Measurements from ENCODE around the gene CIRBP. TPM values are rescaled to one million over a fixed set of nuclear protein-coding genes. Genes with fewer than 3 reads are reported as not detected.

Gene CIRBP
- total RNA-seq, 4 donors from 2014 or later = 496 to 546 (median 545) TPM

DNA sequence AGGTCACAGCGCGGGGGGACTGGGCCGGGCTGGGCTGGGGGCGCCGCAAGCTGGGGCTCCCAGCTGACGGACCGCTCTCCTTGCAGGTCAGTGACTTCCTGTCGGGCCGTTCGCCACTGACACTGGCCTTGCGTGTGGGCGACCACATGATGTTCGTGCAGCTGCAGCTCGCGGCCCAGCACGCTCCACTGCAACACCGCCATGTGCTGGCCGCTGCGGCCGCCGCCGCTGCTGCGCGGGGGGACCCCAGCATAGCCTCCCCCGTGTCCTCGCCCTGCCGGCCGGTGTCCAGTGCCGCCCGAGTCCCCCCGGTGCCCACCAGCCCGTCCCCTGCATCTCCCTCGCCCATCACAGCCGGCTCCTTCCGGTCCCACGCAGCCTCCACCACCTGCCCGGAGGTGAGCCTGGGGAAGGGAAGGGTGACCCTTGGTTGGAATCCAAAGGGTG is 15.0 kb upstream of the CIRBP start:
- intact Hi-C loops (cut with DNase I; ENCODE audit: low total_unique reads) = no loop called here
- TF ChIP-seq CTCF (IDR thresholded peaks at IDR 0.05) = no peak
- no peak for TF ChIP-seq POLR2A (IDR thresholded peaks at IDR 0.05)
- 79% methylated on average over 25 to 36 of the region's 37 CpGs for WGBS, 2 donors

GRCh38 chr19:1254530-1255185 is 14.5 kb upstream of the CIRBP start:
- TF ChIP-seq CTCF (IDR thresholded peaks at IDR 0.05) = no peak
- TF ChIP-seq POLR2A (IDR thresholded peaks at IDR 0.05) = no peak
- WGBS, 2 donors = 85 to 86% methylated on average over 17 to 18 of the region's 20 CpGs
- H3K4me3 ChIP-seq (ENCODE audit: low read depth, poor library complexity, severe bottlenecking) = no peak overlapping the region
- DNase-seq (ENCODE audit: low spot score in 2 of 2) = no peak
- intact Hi-C loops (cut with DNase I; ENCODE audit: low total_unique reads) = no loop called here

More for the DNA sequence above, 15.0 kb upstream of the CIRBP start:
- no peak for DNase-seq (ENCODE audit: low spot score in 2 of 2)
- no peak overlapping the region for H3K4me3 ChIP-seq (ENCODE audit: low read depth, poor library complexity, severe bottlenecking)

DNA sequence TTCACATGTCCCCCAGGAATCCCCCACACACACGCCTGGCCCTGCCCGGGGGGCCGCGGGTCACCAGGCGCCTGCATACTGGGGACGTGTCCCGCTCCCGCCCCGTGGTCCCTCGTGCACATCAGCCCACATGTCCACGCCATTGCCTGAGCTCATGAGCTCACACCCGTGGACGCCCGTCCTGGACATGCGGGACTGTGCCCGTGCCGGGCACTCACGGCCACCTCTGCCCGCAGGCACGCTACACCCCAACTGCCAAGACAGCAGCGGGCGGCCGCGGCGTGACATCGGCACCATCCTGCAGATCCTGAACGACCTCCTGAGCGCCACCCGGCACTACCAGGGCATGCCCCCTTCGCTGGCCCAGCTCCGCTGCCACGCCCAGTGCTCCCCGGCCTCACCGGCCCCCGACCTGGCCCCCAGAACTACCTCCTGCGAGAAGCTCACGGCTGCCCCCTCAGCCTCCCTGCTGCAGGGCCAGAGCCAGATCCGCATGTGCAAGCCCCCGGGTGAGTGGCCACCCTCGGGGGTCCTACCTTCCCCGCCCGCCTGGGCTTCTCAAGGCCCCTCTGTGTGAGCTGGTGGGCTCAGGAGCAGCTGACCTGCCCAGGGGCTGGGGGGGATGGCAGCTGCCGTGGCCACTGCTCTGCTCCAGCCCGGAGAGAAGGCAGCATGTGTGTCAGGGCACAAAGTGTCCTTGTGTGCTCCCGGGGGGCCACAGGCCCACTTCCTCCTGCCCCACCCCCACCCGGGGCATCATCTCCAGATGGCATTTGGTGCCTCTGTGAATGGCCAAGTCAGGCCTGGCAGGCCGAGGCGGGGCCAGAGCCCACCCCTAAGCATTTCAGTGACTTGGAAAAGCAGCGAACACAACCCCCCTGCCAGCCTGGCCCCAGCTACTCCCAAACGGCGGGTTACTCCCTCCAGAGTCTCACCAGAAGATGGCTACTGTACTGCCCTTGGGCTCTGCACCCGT is 13.7 kb upstream of the CIRBP start:
- intact Hi-C loops (cut with DNase I; ENCODE audit: low total_unique reads) = no loop called here
- WGBS, 2 donors = 82 to 83% methylated on average over 48 to 51 of the region's 52 CpGs
- DNase-seq (ENCODE audit: low spot score in 2 of 2) = no peak
- no peak overlapping the region for H3K4me3 ChIP-seq (ENCODE audit: low read depth, poor library complexity, severe bottlenecking)
- TF ChIP-seq POLR2A (IDR thresholded peaks at IDR 0.05) = no peak
- TF ChIP-seq CTCF (IDR thresholded peaks at IDR 0.05) = no peak

GRCh38 chr19:1256646-1257474 is 12.3 kb upstream of the CIRBP start:
- no peak overlapping the region for H3K4me3 ChIP-seq (ENCODE audit: low read depth, poor library complexity, severe bottlenecking)
- DNase-seq (ENCODE audit: low spot score in 2 of 2) = no peak
- intact Hi-C loops (cut with DNase I; ENCODE audit: low total_unique reads) = no loop called here
- TF ChIP-seq CTCF (IDR thresholded peaks at IDR 0.05) (no peak), POLR2A (IDR thresholded peaks at IDR 0.05) (no peak)
- 81 to 86% methylated on average over 41 to 46 of the region's 46 CpGs for WGBS, 2 donors

DNA sequence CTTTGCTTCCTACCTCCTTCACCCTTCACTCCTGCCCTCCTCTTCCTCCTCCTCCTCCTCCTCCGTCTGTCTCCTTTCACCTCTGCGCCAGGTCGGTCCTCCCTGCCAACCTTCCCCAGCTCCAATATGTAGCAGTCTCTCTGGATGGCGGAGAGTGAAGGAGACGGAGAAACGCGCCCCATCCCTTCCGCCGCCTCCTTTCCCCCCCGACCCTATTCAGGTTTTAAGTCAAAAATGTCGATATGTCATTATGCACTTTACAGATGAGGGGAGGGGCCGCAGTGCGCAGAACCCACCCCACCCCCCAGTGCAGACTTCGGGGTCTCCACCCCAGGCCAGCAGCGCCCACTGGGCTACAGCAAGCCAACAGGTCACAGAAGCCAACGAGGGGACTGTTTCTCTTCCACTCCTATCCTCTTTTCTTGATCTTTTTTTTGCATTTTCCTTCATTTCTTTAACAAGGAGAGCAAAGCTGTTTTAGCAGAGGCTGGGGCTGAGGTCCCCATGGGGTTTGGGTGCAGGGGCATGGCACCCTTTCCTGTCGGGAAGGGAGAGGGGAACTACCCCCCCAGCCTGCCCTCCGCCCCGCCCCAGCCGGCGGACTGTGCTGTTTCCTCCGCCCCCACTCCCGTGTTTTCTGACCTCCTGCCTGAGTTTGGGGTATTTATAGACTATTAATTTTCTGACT is 11.5 kb upstream of the CIRBP start:
- WGBS, 2 donors = 57 to 58% methylated on average over 23 of the region's 23 CpGs
- no peak overlapping the region for H3K4me3 ChIP-seq (ENCODE audit: low read depth, poor library complexity, severe bottlenecking)
- intact Hi-C loops (cut with DNase I; ENCODE audit: low total_unique reads) = no loop called here
- TF ChIP-seq POLR2A (IDR thresholded peaks at IDR 0.05) = no peak
- no peak for TF ChIP-seq CTCF (IDR thresholded peaks at IDR 0.05)
- no peak for DNase-seq (ENCODE audit: low spot score in 2 of 2)
